Ishikawa (cell line): ENCODE data around the gene GNA14.

ENCODE experiments used
- CEBPB ChIP-seq: IDR thresholded peaks from 2 replicates; pipeline ENCODE4 v1.6.1; 2012
- CREB1 ChIP-seq: IDR thresholded peaks from 2 replicates; pipeline ENCODE4 v1.6.1; 2012; ENCODE audit warnings: low read depth
- EGR1 ChIP-seq: IDR thresholded peaks from 2 replicates; pipeline ENCODE4 v1.6.1; 2012
- EP300 ChIP-seq: IDR thresholded peaks from 2 replicates; pipeline ENCODE4 v1.6.1; 2012; ENCODE audit warnings: borderline replicate concordance
- FOXM1 ChIP-seq: IDR thresholded peaks from 2 replicates; pipeline ENCODE4 v1.6.1; 2012; ENCODE audit warnings: low read depth, borderline replicate concordance
- MAX ChIP-seq: IDR thresholded peaks from 2 replicates; pipeline ENCODE4 v1.6.1; 2012
- NFIC ChIP-seq: IDR thresholded peaks from 2 replicates; pipeline ENCODE4 v1.6.1; 2012
- RAD21 ChIP-seq: IDR thresholded peaks from 2 replicates; pipeline ENCODE4 v1.6.1; 2012; ENCODE audit warnings: low read depth
- REST ChIP-seq: IDR thresholded peaks from 2 replicates; pipeline ENCODE4 v1.6.1; 2012; ENCODE audit warnings: low read depth, mild to moderate bottlenecking
- TAF1 ChIP-seq: IDR thresholded peaks from 2 replicates; pipeline ENCODE4 v1.6.1; 2012; ENCODE audit warnings: low read depth, mild to moderate bottlenecking
- TCF12 ChIP-seq: IDR thresholded peaks from 2 replicates; pipeline ENCODE4 v1.6.1; 2012; ENCODE audit warnings: low read depth
- TEAD4 ChIP-seq: IDR thresholded peaks from 2 replicates; pipeline ENCODE4 v1.6.1; 2012
- USF1 ChIP-seq: IDR thresholded peaks from 2 replicates; pipeline ENCODE4 v1.6.1; 2012
- YY1 ChIP-seq: IDR thresholded peaks from 2 replicates; pipeline ENCODE4 v1.6.1; 2012; ENCODE audit warnings: low read depth
- ZBTB7A ChIP-seq: IDR thresholded peaks from 2 replicates; pipeline ENCODE4 v1.6.1; 2012; ENCODE audit warnings: low read depth

GNA14 gene

GRCh38 chr9:77464661-77465060 lies 183.5 kb downstream of the GNA14 start:
- TF ChIP-seq EP300, result no peak
- no peak for TF ChIP-seq TEAD4
- no peak for TF ChIP-seq ZBTB7A
- TF ChIP-seq MAX, result no peak
- TF ChIP-seq YY1, result no peak
- no peak for TF ChIP-seq NFIC
- TF ChIP-seq TAF1, result no peak
- TF ChIP-seq RAD21, result no peak
- TF ChIP-seq FOXM1, result no peak
- TF ChIP-seq USF1, result no peak
- no peak for TF ChIP-seq TCF12
- TF ChIP-seq CEBPB, result no peak

- TF ChIP-seq FOXM1 (no peak), TAF1 (no peak), MAX (no peak), USF1 (no peak), CREB1 (no peak), TEAD4 (no peak), EGR1 (no peak), YY1 (no peak), EP300 (no peak), TCF12 (no peak), REST (no peak), CEBPB (no peak)
Observed at GRCh38 chr9:77463151-77463550, 185.0 kb downstream of the GNA14 start.

GRCh38 chr9:77462066-77462465 lies 186.1 kb downstream of the GNA14 start:
- TF ChIP-seq EP300 (no peak), TEAD4 (no peak), TAF1 (no peak), EGR1 (no peak), USF1 (no peak), CEBPB (no peak), FOXM1 (no peak), ZBTB7A (no peak), RAD21 (no peak), TCF12 (no peak), YY1 (no peak)

- TF ChIP-seq TEAD4 (no peak), CREB1 (no peak), MAX (no peak), EGR1 (no peak), EP300 (no peak), ZBTB7A (no peak), FOXM1 (no peak), TAF1 (no peak), USF1 (no peak), NFIC (no peak), RAD21 (no peak), CEBPB (no peak), TCF12 (no peak), REST (no peak), YY1 (no peak)
Observed at GRCh38 chr9:77460938-77461337, 187.2 kb downstream of the GNA14 start.

GRCh38 chr9:77457916-77458592 lies 190.1 kb downstream of the GNA14 start:
- TF ChIP-seq RAD21, result peak; percentile 64
- TF ChIP-seq USF1, result no peak
